ENCODE results near the gene GIMAP1.
A peak's percentile ranks its signal among the peaks of the same experiment; 100 is the strongest.

Gene GIMAP1

GRCh38 chr7:150733482-150734095 is 17.2 kb downstream of the GIMAP1 start:
- Mint-ChIP-seq H3K36me3 (ENCODE audit: low read depth) (peaks cover 11% of the 10 kb centered on the region), H3K4me3 (peak overlapping the region; percentile 75), H3K4me1 (peaks cover 77% of the 10 kb centered on the region)

GRCh38 chr7:150734254-150734653 is 17.8 kb downstream of the GIMAP1 start:
- peak overlapping the region; percentile 94 for H3K27ac Mint-ChIP-seq
- H3K27me3 Mint-ChIP-seq: no peaks in the 10 kb centered on the region
- no peaks in the 10 kb centered on the region for H3K9me3 Mint-ChIP-seq
- peaks cover 81% of the 10 kb centered on the region for H3K4me1 Mint-ChIP-seq
- H3K36me3 Mint-ChIP-seq (ENCODE audit: low read depth): peaks cover 12% of the 10 kb centered on the region
- ATAC-seq (peak; percentile 25), DNase-seq (no peak)
- H3K4me3 Mint-ChIP-seq: no peak overlapping the region

More at GRCh38 chr7:150733482-150734095, 17.2 kb downstream of the GIMAP1 start:
- Mint-ChIP-seq H3K9me3 (peaks cover 5% of the 10 kb centered on the region), H3K27ac (peak overlapping the region; percentile 94), H3K27me3 (no peaks in the 10 kb centered on the region)
- ATAC-seq: peak; percentile 55
- DNase-seq: no peak

GRCh38 chr7:150735596-150736358 is 19.4 kb downstream of the GIMAP1 start:
- H3K36me3 Mint-ChIP-seq (ENCODE audit: low read depth): peaks cover 26% of the 10 kb centered on the region
- H3K27ac Mint-ChIP-seq: peak overlapping the region; percentile 94
- peaks cover 80% of the 10 kb centered on the region for H3K4me1 Mint-ChIP-seq
- peaks cover 3% of the 10 kb centered on the region for H3K9me3 Mint-ChIP-seq
- H3K27me3 Mint-ChIP-seq: no peaks in the 10 kb centered on the region
- DNase-seq (no peak), ATAC-seq (no peak)
- H3K4me3 Mint-ChIP-seq: peak overlapping the region; percentile 28

- H3K4me3 Mint-ChIP-seq: peak overlapping the region; percentile 91
- peak overlapping the region; percentile 94 for H3K27ac Mint-ChIP-seq
- peaks cover 36% of the 10 kb centered on the region for H3K36me3 Mint-ChIP-seq (ENCODE audit: low read depth)
- no peak for ATAC-seq
- peaks cover 83% of the 10 kb centered on the region for H3K4me1 Mint-ChIP-seq
- no peak for DNase-seq
- H3K9me3 Mint-ChIP-seq: peaks cover 3% of the 10 kb centered on the region
- H3K27me3 Mint-ChIP-seq: no peaks in the 10 kb centered on the region
These were observed 20.5 kb downstream of the GIMAP1 start for GRCh38 chr7:150736864-150737263.

- Mint-ChIP-seq H3K4me3 (peak within 1 kb of the TSS; percentile 91), H3K27me3 (no peaks in the 10 kb centered on the region), H3K27ac (peak within 1 kb of the TSS; percentile 94), H3K9me3 (peaks cover 3% of the 10 kb centered on the region), H3K36me3 (ENCODE audit: low read depth) (peaks cover 42% of the 10 kb centered on the region), H3K4me1 (peaks cover 83% of the 10 kb centered on the region)
- DNase-seq: no peak
- ATAC-seq: peak; percentile 58
These were observed 21.0 kb downstream of the GIMAP1 start, which contains the start of gene GIMAP5 for GRCh38 chr7:150737265-150738055. Gene GIMAP5, plus strand, starts transcription at chr7:150737418. Its CDS starts 3,467 bp downstream, at chr7:150740885.

GRCh38 chr7:150738092-150738491 is 21.7 kb downstream of the GIMAP1 start:
- peak overlapping the region; percentile 91 for H3K4me3 Mint-ChIP-seq
- peak overlapping the region; percentile 94 for H3K27ac Mint-ChIP-seq
- H3K36me3 Mint-ChIP-seq (ENCODE audit: low read depth): peaks cover 49% of the 10 kb centered on the region
- H3K9me3 Mint-ChIP-seq: peaks cover 3% of the 10 kb centered on the region
- DNase-seq (no peak), ATAC-seq (no peak)
- no peaks in the 10 kb centered on the region for H3K27me3 Mint-ChIP-seq
- peaks cover 83% of the 10 kb centered on the region for H3K4me1 Mint-ChIP-seq

- Mint-ChIP-seq H3K4me1 (peaks cover 83% of the 10 kb centered on the region), H3K4me3 (peak overlapping the region; percentile 91), H3K27me3 (no peaks in the 10 kb centered on the region), H3K27ac (peak overlapping the region; percentile 94), H3K9me3 (peaks cover 3% of the 10 kb centered on the region), H3K36me3 (ENCODE audit: low read depth) (peaks cover 54% of the 10 kb centered on the region)
- no peak for ATAC-seq
- DNase-seq: no peak
These were observed 22.2 kb downstream of the GIMAP1 start for GRCh38 chr7:150738591-150739001.

- Mint-ChIP-seq H3K4me1 (peaks cover 83% of the 10 kb centered on the region), H3K36me3 (ENCODE audit: low read depth) (peaks cover 58% of the 10 kb centered on the region), H3K9me3 (peaks cover 3% of the 10 kb centered on the region), H3K4me3 (peak overlapping the region; percentile 91), H3K27me3 (no peaks in the 10 kb centered on the region), H3K27ac (peak overlapping the region; percentile 94)
- DNase-seq: no peak
- ATAC-seq: no peak
These were observed 22.6 kb downstream of the GIMAP1 start for GRCh38 chr7:150739033-150739432.

- ATAC-seq (no peak), DNase-seq (no peak)
- Mint-ChIP-seq H3K27me3 (no peaks in the 10 kb centered on the region), H3K36me3 (ENCODE audit: low read depth) (peaks cover 66% of the 10 kb centered on the region), H3K4me1 (peaks cover 82% of the 10 kb centered on the region), H3K9me3 (peaks cover 3% of the 10 kb centered on the region), H3K4me3 (peak overlapping the region; percentile 91), H3K27ac (peak overlapping the region; percentile 94)
These were observed 23.6 kb downstream of the GIMAP1 start for GRCh38 chr7:150740053-150740452.

- Mint-ChIP-seq H3K36me3 (ENCODE audit: low read depth) (peaks cover 74% of the 10 kb centered on the region), H3K27ac (peak overlapping the region; percentile 94), H3K4me3 (peak overlapping the region; percentile 91), H3K27me3 (no peaks in the 10 kb centered on the region), H3K9me3 (peaks cover 3% of the 10 kb centered on the region), H3K4me1 (peaks cover 81% of the 10 kb centered on the region)
- ATAC-seq: no peak
- no peak for DNase-seq
These were observed 26.0 kb downstream of the GIMAP1 start for GRCh38 chr7:150742286-150742968.

- H3K36me3 Mint-ChIP-seq (ENCODE audit: low read depth): peaks cover 63% of the 10 kb centered on the region
- H3K4me1 Mint-ChIP-seq: peaks cover 94% of the 10 kb centered on the region
- H3K4me3 Mint-ChIP-seq: peak overlapping the region; percentile 91
- peak; percentile 5 for ATAC-seq
- DNase-seq: no peak
- H3K27ac Mint-ChIP-seq: peak overlapping the region; percentile 94
- H3K27me3 Mint-ChIP-seq: no peaks in the 10 kb centered on the region
- peaks cover 3% of the 10 kb centered on the region for H3K9me3 Mint-ChIP-seq
These were observed 27.7 kb downstream of the GIMAP1 start for GRCh38 chr7:150744041-150744656.

- H3K36me3 Mint-ChIP-seq (ENCODE audit: low read depth): peaks cover 55% of the 10 kb centered on the region
- ATAC-seq (no peak), DNase-seq (no peak)
- H3K4me3 Mint-ChIP-seq: peak overlapping the region; percentile 91
- peaks cover 3% of the 10 kb centered on the region for H3K9me3 Mint-ChIP-seq
- H3K4me1 Mint-ChIP-seq: peaks cover 96% of the 10 kb centered on the region
- H3K27ac Mint-ChIP-seq: peak overlapping the region; percentile 75
- no peaks in the 10 kb centered on the region for H3K27me3 Mint-ChIP-seq
These were observed 28.7 kb downstream of the GIMAP1 start for GRCh38 chr7:150745086-150745485.

GRCh38 chr7:150745876-150746275 is 29.5 kb downstream of the GIMAP1 start:
- no peak overlapping the region for H3K4me3 Mint-ChIP-seq
- H3K9me3 Mint-ChIP-seq: no peaks in the 10 kb centered on the region
- H3K27me3 Mint-ChIP-seq: no peaks in the 10 kb centered on the region
- DNase-seq: no peak
- H3K27ac Mint-ChIP-seq: peak overlapping the region; percentile 75
- peaks cover 47% of the 10 kb centered on the region for H3K36me3 Mint-ChIP-seq (ENCODE audit: low read depth)
- no peak for ATAC-seq
- H3K4me1 Mint-ChIP-seq: peaks cover 96% of the 10 kb centered on the region
